Measurements from ENCODE around the gene AGBL4. TPM values are rescaled to one million over a fixed set of nuclear protein-coding genes. Genes with fewer than 3 reads are reported as not detected.

AGBL4 gene
- polyA plus RNA-seq, 5 donors, result 0.65 to 1.4 (median 1.1) TPM

DNA sequence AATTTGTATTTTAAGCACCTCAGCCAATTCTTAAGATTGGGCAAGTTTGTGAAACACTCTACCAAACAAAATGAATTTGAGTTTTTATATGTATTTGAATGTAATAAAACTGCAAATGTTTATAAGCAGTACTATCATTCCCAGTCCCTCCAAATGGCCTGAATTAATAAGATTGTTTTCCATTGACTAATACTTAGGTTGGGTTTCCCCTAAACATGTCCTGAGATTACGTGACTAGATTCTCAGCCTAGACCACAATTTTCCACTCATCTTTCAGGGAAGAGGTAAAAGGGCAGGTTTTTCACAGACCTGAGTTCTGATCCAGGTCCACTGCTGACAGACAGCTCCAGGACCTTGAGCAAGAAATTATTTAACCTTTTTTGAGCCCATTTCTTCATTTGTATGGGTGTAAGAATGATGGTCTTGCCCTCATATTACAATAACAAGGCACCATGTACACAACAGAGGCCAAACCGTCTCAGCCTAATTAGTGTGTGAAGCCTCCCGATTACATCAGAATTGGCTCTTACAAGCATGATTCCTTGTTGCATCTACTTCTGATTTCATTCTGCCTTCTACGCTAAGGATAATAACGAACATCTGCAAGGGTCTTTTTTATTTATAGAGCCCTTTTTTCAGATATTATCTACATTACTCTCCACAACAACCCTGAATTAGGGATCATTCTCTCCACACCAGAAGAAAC, 1298.3 kb downstream of the AGBL4 start:
- DNase-seq, result no peak

DNA sequence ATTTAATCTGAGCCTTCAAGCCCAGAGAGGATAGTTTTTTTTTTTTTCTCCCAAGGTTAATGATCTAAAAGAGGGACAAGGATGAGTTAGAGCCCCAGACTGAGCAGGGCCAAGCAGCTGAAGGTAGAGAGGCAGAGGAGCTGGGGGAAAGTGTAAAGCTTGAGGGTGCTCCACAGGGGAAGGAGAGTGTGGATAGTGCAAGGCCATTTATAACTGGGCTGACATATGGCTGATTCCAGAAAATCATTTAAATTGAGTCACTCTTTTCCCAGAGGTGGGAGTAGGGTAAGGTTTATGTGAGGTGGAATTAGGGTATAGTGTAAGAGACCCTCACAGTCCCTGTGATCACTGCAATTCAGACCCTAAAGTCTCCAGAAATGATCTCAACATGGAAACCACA, 1302.8 kb downstream of the AGBL4 start:
- DNase-seq, result no peak

DNA sequence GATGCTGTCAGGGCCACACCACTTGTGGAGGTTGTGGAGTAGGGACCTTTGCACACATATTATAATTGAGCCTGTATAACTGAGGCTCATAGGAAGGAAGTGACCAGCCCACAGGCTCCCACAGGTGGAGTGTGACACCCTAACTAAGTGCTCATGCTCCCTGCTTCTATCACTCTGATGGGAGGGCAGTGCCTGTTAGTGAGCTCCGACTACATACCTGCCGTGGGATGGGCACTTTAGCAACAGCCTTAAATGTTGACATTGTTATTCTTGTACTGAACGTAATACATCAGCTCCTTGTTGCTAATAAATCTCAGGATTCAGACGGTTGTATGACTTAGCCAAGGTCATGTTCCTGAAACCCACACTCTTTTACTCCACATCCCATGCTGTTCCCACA, 1305.0 kb downstream of the AGBL4 start:
- DNase-seq, result no peak

DNA sequence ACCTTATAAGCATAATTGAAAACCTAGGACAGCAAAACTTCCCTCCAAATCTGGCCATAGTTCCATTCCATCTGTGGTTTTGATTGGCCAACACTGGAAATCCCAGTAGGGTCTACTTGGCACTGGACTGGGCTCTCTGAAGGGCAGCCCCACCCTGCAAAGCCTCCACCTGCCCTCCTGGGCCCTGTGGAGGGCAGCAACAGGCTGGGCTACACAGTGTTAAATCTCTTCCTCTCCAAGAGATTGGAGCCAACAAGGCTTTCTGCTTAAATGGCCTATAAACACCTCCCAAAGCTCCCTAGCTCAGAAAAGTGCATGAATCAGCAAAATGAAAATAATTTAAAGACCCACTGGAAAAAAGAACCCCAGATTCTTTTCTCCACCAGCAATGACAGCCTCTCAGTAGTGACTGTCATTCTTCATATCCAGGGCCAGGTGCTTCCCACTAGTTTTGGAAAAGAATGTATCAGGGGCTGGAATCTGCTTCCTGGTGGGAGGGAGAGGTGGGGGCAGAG, 1305.6 kb downstream of the AGBL4 start:
- DNase-seq, result no peak

DNA sequence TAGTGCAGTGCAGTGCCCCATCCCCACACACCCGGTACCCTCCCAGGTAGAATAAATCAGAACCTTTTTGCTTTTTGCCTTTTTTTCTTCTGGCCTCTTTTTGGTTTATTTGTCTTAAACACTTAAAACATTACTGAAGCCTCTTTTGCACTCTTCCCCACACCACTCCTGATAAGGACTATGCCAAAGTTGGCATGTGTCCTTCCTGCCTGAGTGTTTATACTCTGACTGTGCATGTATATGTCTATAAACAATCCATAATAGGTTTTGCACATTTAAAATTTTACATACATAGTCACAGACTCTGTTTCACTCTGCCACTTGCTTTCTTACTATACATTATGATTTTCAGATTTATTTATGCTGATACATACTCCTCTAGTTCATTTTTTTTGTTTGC, 1306.7 kb downstream of the AGBL4 start:
- no peak for DNase-seq

DNA sequence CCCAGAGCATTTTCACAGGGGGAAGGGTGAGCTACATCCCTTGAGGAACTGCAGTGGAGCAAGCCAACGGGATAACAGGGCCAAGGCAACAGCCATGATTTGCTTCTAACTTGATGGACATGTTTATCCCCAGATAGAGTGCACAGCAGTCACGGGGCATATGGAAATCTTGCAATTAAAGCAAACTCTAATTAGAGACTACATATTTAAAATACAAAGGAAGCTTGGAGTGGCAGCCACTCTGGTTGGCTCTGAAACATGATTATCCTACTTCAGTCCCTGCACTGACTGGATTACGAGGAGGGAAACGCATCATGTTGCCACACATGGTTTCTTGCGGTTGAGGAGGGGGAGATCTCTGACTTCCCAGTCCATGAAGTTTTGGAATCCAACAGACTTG, 1307.8 kb downstream of the AGBL4 start:
- no peak for DNase-seq

DNA sequence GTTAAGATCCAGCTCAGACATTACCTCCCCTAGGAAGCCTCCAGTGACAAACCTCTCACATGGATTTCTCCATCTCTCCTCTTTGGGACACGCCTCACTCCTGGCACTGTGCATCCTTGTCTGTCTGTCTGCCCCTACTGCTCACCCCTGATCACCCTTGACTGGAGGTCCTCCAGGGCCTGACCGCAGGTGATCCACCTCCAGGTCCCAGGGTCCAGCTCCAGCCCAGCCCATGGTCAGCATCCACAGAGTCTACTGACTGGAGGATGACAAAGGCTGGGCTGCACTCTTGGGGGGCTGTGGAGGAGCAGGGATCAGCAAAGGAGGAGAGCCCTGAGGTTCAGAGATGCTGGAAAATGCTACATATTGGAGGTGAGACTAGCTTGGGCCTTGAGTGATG, 1312.8 kb downstream of the AGBL4 start:
- no peak for DNase-seq

DNA sequence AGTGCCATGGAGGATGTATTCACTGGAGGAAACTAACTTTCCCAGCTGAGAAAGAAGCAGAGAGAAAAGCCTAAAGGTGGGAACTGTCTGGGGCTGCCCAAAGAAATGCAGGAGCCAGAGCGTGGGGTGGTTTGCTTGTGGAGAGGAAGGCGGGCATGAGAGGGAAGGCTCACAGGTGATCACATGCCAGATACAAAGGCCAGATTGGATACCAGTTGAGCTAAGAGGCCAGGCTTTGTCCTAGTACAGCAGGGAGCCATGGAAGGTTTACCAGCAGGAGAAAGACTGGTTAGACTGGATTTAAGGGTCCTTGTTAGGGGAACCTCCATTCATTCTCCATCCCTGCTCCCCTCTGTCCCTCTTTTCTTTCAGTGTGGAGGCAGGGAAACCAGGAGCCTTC, 1313.4 kb downstream of the AGBL4 start:
- no peak for DNase-seq

DNA sequence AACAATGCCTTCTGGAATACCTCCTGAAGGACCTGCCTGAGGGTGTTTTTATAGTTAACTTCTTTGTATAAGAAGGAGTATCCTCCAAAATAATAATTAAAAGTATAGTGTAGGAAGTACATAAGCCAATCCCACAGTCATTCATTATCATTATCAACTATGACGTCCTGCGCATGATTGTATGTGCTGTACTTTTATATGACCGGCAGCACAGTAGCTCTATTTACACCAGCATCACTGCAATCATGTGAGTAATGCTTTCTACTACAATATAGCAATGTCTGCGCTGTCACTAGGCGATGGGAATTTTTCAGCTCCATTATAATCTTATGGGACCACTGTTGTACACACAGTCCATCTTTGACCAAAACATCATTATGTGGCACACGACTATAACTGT, 1319.0 kb downstream of the AGBL4 start:
- DNase-seq, result no peak

DNA sequence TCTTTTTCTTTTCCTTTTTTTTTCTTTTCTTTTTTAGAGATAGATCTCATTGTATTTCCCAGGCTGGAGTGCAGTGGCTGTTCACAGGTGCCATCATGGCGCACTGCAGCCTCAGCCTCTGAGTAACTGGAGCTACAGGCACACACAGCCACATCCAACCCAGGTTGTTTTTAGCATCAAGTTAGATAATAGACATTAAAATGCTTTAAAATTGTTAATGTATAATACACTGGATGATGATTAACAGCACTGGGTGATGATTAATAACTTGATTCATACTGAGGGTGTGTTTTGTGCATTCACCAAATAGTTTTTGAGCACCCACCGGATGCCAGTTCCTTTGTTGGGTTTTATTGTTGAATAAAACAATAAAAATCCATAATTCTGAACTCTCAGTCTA, 1322.3 kb downstream of the AGBL4 start:
- DNase-seq, result no peak

DNA sequence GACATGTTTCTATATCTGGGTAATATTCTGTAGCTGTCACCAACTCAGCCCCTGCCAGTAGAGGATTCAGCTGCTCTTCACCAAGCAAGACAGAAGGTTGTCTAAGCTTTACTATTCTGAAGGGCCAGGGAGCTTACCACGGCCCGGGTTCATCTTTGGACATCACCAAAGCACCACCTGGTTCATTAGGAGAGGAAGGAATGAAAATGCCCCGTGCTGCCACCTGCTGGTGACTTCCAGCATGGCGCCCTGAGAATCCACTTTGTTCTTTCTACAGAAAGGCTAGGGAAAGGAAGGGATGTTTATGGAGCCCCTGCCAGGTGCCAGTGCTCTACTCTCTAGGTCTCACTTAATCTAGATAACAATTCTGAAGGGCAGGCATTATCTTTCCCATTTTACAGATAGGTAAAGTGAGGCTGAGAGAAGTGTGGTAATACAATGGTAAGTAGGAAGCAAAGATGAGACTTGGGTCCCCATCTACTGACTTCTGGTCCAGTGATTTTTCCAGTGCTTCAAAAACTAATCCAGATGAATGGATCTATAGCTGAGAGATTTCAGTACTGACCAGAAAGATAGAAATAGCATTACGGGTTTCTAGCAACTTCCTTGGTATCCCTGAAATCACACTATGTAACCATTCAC, 1326.6 kb downstream of the AGBL4 start:
- peak; percentile 21 for DNase-seq

DNA sequence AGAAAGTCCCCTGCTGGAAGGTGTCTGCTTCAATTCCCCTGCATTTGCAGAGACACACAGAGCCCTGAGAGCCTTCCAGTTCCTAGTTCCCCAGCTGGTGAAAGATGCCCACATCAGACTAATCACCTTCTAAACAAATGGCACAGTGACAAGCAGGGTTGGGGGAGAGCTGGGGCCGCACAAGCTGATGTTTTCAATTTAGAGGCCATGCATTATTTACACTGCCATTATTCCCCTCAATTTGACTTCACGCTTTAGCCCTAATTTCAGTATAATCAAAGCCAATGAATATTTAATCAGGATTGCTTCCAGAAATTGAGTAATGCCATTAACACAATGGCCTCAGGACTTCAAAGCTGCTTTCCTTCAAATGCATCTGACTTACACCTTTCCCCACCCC, 1328.6 kb downstream of the AGBL4 start:
- no peak for DNase-seq

DNA sequence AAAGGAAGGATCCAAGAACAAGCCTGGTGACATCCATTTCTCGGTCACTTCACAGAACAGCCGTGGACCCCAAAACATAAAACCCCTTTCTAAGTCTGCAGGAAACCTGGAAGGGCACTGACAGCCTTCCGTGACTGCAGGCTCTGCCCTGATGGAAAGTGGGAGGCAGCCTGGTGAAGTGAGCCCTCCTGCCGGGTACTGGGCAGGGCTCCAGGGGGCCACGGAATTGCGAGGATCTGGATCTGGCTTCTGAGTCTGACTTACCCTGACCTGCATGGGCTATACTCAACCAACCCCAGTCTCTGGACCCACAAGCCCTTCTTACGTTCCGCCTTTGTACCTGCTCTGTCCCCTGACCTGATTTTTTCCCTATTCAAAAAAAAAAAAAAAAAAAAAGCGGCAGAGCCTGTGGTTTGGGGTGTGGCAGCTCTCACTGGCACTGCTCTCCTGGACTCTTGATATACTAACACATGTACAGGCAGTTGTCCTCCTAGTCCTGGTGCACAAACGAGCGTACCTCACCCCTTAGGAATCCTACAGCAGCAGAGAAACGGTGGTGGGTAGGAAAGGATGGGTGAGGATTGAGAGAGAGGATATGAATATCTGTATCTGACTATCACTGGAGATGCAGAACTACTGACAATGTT, 1330.0 kb downstream of the AGBL4 start:
- DNase-seq, result no peak

DNA sequence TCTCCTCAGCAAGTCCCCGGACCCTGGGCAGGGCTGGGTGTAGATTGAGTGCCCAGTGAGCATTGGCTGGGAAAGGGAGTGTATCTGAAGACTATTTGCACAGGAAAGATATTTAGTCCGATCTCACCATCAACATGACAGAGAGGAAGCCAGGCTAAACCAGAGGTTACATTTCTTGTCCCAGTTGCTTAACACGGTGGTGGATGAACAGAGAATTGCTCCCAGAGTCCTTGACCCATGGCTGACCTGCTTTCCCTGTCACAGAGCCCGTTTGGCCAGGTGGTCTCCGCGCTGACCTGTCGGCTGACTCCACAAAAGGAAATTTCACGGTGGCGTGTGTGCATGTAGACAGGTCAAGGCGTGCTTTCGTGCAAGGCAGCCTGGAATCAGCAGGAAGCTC, 1330.6 kb downstream of the AGBL4 start:
- DNase-seq, result no peak

DNA sequence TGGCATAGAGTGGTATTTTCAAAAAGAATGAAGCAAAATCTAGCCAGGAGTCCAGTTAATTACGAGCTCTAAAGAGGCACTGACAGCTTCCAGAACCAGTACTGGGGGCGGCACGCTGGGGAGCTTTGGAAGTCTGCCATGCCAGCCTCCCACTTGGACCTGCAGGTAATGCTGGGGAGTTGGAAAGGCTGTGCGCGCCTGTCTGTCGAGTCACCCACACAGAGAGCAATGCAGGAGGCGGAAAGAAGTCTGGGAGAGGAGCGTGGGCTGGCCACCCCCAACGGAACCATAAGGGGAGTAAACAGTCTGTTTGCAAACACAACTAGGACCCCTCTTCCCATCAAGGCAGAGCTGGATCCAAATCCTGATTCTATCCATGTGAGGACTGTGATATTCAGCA, 1331.5 kb downstream of the AGBL4 start:
- DNase-seq, result no peak

DNA sequence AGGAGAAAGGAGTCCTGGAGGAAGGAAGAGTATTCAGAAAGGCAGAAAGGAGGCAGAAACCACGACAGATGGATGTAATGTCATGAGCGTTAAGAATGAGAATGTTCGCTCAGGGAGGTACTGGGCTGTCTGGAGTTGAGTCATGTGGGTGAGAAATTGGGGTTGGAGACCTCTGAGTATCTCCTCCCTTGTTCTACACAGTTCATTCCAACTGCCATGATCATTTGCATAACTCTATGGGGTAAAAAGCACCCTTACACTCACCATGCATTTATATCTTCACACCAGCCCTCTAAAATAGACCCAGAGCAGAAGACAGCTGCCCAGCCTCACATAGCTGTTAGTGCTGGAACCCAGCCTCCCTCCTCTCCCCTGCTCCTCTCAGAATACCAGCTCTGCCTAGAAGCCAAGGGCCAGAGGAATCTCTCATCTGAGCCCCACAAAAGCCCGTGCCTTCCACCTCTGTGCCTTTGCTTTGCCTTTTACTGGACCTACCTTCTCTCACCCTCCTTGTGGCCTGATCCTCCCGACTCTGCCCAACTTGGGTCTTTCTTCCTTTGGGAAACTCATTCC, 1332.2 kb downstream of the AGBL4 start:
- DNase-seq, result no peak

DNA sequence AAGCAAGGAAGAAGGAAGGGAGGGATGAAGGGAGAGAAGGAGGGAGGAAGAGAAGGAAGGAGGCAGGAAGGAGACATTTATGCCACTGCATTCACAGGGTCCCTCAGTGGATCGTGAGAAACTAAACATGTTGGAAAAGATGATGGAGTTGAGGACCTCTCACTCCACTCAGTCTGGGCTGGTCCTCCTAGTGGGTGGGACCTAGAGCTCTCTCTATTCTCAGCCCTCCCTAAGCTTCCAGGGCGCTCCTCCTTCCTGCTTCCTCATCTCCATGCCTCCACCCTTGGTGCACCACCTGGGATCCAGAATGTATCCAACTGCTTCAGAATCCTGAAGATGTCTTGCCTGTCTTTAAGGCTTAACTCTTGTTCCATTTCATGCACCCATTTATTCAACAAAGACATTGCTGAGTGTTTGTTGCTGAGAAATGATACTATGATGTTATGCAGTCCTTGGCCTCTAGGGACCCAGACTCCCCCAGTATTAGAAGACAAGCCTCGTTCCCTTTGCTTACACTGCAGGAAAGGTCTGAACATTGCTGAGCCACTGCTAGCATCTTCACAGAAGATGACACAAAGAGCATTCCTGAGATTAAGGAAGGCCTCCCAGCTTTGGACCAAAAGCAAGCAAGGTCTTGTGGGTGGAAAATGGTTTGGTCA, 1335.5 kb downstream of the AGBL4 start:
- DNase-seq, result no peak

DNA sequence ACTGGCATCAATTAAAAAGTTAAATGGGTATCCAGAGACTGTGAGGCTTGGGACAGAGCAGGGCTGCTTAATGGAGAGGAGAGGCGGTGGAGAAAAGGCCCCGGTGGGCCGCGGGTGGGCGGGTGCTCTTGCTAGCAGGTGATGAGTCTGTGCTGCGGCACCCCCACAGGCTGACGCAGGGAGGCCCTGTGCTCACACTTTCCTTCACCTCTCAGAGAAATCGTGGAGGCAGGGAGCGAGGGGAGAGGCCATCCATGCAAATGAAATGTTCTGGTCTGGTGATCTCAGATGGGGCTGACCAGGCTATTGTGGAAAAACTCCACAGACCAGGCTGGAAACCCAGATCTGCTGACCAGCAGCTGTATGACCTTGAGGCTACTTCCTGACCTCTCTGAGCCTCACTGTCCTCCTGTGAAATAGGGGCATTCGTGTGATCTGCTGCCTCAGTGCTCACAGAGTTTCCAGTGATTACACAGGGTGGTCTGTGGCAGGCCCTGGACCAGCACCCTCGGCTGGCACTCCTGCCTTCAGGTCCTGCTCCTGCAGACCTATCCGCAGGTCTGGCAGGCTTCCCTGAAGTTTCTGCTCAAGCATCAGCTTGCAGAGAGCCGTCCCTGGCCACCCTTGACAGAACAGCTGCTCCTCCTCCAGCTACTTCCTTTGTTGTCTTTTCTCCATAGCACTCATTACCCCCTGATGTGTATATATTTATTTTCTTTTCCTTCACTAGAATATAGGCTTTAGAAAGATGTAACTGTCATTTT, 1336.3 kb downstream of the AGBL4 start:
- peak in 1 of 2 donors; percentile 26 for DNase-seq

DNA sequence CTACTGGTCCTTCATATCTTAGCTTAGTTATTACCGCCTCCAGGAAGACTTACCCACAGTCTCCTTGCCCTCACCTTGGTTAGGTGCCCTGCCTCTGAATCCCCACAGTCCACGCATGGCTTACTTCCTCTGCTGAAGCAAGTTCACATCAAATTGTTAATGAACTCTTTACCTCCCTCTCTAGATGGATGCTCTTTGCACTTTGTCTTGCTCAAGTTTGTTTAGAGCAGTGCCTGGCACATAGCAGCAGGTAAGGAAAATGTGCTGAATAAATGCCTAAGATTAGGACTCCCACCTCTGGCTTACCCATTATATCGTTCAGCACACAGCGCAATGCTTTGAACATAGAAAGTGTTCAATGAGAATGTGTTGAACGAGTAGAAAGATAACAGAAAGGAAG, 1337.6 kb downstream of the AGBL4 start:
- no peak for DNase-seq

DNA sequence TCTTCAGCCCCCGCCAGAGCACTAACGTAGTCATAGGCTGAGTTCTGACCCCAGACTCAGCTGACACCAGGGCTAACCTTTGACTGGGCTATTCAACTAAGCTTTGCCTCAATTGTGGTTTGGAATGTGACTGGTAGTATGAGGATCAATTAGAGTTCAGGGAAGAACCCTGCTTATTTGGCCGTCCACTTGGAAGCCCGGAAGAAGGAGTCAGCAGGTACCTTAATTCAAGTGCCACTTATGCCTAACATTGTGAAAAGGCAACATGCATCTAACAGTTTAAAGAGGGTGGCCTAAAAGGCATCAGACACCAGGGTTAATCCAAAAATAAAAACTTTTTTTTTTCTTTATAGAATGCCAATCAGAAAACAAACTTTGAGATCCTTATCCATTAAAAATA, 1339.4 kb downstream of the AGBL4 start:
- DNase-seq, result no peak

DNA sequence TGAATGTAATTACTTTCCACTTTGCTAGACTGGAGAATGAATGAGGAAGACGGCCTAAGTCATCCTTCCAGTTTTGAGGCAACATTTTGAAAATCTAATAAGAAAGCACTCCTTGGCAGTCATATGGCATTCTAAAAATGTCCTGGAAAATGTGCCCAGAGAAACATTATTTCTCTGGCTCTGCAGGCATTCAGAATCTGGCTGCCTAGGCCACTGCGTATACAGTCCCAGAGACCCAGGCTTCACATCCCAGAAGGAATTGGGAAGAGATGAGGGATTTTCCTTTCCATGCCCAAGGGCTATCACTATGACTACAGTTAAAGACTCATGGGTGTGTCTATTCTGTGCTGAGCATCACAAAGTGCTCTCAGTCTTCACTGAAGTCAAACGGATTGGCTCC, 1339.9 kb downstream of the AGBL4 start:
- DNase-seq, result no peak
